ENCODE measurements around the gene ALDH7A1.

- TF ChIP-seq EZH2 (optimal IDR thresholded peaks at IDR 0.05; ENCODE audit: low read depth, low read length) (no peak), CTCF (IDR thresholded peaks at IDR 0.05; ENCODE audit: low read length) (no peak)
These were observed 2.1 kb upstream of the ALDH7A1 start for GRCh38 chr5:126597156-126597555.
